COLO829 (cell line): ENCODE data around the gene ODR4.
"Not testable (repeated sequence)": the region's sequence is repeated elsewhere in the genome, so short reads cannot be mapped to it uniquely, and the experiment has no call there.

Source experiments
- DNase-seq: peaks from one replicate; pipeline ENCODE4 v3.0.0; 2012; ENCODE audit warnings: low spot score

The ODR4 gene

DNA sequence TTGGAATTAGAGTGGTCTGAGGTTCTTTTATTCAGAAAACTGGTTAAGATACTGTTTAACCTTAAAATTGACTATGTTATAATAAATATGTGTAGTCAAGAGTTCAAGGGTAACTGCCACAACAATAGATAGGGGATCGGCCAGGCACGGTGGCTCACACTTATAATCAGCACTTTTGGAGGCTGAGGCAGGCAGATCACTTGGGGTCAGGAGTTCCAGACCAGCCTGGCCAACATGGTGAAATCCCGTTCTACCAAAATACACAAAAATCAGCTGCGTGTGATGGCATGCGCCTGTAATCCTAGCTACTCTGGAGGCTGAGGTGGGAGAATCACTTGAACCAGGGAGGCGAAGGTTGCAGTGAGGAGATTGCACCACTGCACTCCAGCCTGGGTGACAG, 45.8 kb downstream of the ODR4 start:
- no peak for DNase-seq

- DNase-seq = no peak
Observed at GRCh38 chr1:186424539-186424938, 48.9 kb downstream of the ODR4 start.

GRCh38 chr1:186426118-186426517, 50.5 kb downstream of the ODR4 start:
- DNase-seq = no peak

- no peak for DNase-seq
Observed at GRCh38 chr1:186429017-186429416, 53.4 kb downstream of the ODR4 start.

- DNase-seq = no peak
Observed at GRCh38 chr1:186435336-186435735, 59.7 kb downstream of the ODR4 start.

GRCh38 chr1:186438567-186438966, 62.9 kb downstream of the ODR4 start:
- DNase-seq = no peak

DNA sequence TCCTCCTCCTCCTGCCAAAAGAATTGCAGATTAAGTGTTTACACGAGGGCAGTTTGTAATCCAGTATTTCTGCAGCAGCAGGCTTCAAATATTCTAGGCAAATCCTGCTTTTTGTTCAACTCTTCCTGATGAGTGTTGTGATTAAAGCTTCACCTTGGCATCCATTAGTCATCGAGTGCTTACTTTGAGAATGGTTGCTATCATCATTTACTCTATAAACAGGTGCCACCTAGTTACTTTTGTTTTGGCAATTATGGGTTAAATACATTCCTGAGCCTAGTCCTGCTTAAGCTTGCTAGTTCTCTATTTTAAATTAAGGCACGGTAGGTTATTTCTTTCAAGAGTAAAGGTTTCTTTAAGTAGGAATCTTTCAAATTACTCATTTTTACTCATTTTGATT, 64.9 kb downstream of the ODR4 start:
- DNase-seq = no peak

DNA sequence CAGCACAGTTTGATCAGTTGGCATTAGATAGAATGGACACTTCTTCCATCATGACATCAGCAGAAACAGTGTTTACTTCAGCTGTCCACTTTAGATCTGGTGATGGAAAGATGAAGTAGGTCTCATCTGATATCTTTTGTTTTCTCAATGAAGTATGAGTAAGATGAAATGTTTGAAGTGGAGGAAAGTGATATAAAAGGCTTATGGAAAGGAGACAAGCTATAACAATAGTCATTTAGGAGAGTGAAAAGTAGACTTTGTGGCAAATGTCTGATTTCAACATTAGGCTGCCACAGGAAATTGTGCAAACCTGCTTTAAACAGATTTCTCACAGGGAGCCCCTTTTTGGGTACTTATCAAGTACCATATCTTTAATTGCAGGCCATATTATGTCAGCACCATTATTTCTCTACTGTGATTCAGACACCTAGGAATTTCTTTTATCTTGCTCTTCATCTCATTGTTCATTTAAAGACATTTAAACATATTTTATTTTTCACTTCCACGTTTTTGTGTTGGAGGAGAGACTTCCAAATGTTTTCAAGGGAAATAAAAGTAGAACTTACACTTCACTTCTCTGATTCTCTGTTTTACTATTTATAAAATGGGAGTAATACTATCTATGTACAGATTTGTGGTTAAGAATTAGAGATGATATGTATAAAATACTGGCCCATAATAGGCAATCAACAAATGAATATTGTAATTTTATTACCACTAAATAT, 67.2 kb downstream of the ODR4 start:
- no peak for DNase-seq

DNA sequence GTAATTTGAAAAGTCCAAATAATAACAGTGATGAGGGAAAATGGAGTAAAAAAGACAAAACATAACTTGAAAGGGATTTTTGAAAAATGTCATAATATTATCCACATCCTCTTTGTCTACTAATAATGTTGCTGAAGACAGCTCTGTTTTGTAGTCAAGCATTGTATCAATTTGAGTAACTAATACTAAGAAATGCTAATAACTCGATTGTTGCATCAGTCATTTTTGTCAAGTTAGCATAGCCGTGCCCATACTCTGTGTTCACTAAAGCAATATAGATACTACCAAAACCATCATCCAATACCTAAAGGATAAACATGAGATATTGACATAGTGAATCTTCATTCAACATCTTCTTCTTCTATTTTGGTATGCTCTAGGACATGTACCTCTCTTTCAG, 68.0 kb downstream of the ODR4 start:
- no peak for DNase-seq

DNA sequence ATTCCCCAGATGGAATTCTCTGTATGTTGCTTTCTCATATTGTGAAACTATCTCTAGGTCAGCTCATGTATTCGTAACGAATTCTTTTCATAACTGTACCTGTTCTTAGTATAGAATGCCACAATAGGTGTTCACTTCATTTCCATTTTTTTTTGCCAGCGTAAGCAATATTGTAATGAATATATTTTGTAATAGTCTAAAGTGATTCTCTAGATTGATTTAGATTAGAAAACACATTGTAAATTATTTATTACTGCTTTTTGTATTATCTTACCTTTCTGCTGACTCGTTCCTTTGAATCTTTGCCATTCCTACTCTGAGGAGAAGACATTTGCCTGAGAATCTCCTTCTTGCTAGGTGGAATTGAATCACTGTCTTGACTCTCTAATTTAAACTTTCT, 70.5 kb downstream of the ODR4 start:
- no peak for DNase-seq

GRCh38 chr1:186454981-186455380, 79.3 kb downstream of the ODR4 start:
- no peak for DNase-seq

- DNase-seq = no peak
Observed at GRCh38 chr1:186456729-186457255, 81.2 kb downstream of the ODR4 start.

DNA sequence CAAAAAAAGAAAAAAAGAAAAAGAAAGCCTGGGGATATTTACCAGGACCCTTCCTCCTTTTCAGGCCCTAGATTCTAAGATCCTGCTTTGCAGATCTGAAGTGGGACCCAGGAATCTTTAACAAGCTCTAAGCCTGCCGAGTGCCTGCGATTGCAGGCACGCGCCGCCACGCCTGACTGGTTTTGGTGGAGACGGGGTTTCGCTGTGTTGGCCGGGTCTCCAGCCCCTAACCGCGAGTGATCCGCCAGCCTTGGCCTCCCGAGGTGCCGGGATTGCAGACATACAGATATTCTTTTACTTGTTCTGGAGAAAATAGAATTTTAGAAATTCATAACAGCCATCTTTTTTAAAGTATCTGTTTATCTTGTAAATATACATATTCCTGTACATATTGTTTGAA, 83.5 kb downstream of the ODR4 start:
- DNase-seq = not testable (repeated sequence)

GRCh38 chr1:186461014-186461413, 85.4 kb downstream of the ODR4 start, which contains the start of gene PDC:
Gene PDC, minus strand, starts transcription at chr1:186461114. Its CDS starts 11,655 bp downstream, at chr1:186449459.
- DNase-seq = no peak

- DNase-seq = no peak
Observed at GRCh38 chr1:186463511-186463910, 87.9 kb downstream of the ODR4 start.

- no peak for DNase-seq
Observed at GRCh38 chr1:186463926-186464325, 88.3 kb downstream of the ODR4 start.

- not testable (repeated sequence) for DNase-seq
Observed at GRCh38 chr1:186465491-186465890, 89.9 kb downstream of the ODR4 start.

GRCh38 chr1:186465946-186466345, 90.3 kb downstream of the ODR4 start:
- no peak for DNase-seq
